IgD-negative memory B cell (primary cell): Measurements from ENCODE around the gene DENND1A. TPM values are rescaled to one million over a fixed set of nuclear protein-coding genes. Genes with fewer than 3 reads are reported as not detected.
"Not testable (repeated sequence)": the region's sequence is repeated elsewhere in the genome, so short reads cannot be mapped to it uniquely, and the experiment has no call there.

Source experiments
- H3K27ac Mint-ChIP-seq, 3 donors: one replicate each; pipeline ENCODE4 v1.8.0; 2020 to 2022; ENCODE audit warnings: mild to moderate bottlenecking in 3 of 3, mixed read lengths in 3 of 3, moderate library complexity in 1 of 3
- H3K27me3 Mint-ChIP-seq: one replicate; pipeline ENCODE4 v1.8.0; 2021; ENCODE audit warnings: mixed read lengths
- H3K36me3 Mint-ChIP-seq: one replicate; pipeline ENCODE4 v1.8.0; 2020; ENCODE audit warnings: mild to moderate bottlenecking, mixed read lengths
- H3K4me1 Mint-ChIP-seq, 3 donors: one replicate each; pipeline ENCODE4 v1.8.0; 2020 to 2022; ENCODE audit warnings: mixed read lengths in 3 of 3, mild to moderate bottlenecking in 1 of 3
- H3K4me3 Mint-ChIP-seq, 4 donors: one replicate each; pipeline ENCODE4 v1.8.0; 2020 to 2022; ENCODE audit warnings: mild to moderate bottlenecking in 4 of 4, mixed read lengths in 4 of 4, moderate library complexity in 3 of 4
- H3K9me3 Mint-ChIP-seq, 3 donors: one replicate each; pipeline ENCODE4 v1.8.0; 2020 to 2021; ENCODE audit warnings: mixed read lengths in 3 of 3, mild to moderate bottlenecking in 1 of 3
- polyA plus RNA-seq: library from polyadenylated mRNA; unstranded; fragments of 300-500 nt; fragmentation: Illumina TruSeq; gene quantifications from one replicate; pipeline ENCODE4 v1.2.3, GENCODE V29; 2021

Gene DENND1A
- polyA plus RNA-seq, 1 donor from 2014 or later: 6.4 TPM

- Mint-ChIP-seq H3K27me3 (peaks cover 18% of the 10 kb centered on the region), H3K4me3 (no peak overlapping the region), H3K27ac (no peak overlapping the region), H3K4me1 (no peaks in the 10 kb centered on the region), H3K36me3 (peaks cover 4% of the 10 kb centered on the region), H3K9me3 (peaks cover 0 to 4% (median 0%) of the 10 kb centered on the region in 3 donors)
Measured at GRCh38 chr9:123938401-123938800, 8.5 kb upstream of the DENND1A start.

GRCh38 chr9:123936575-123936974 lies 6.6 kb upstream of the DENND1A start:
- H3K4me3 Mint-ChIP-seq, H3K4me1 Mint-ChIP-seq, H3K27ac Mint-ChIP-seq, H3K9me3 Mint-ChIP-seq, H3K36me3 Mint-ChIP-seq: not testable (repeated sequence)
- peaks cover 18% of the 10 kb centered on the region for H3K27me3 Mint-ChIP-seq

- peaks cover 5 to 16% (median 11%) of the 10 kb centered on the region in 3 donors for H3K4me1 Mint-ChIP-seq
- no peak overlapping the region for H3K27ac Mint-ChIP-seq
- H3K9me3 Mint-ChIP-seq: peaks cover 0 to 4% (median 0%) of the 10 kb centered on the region in 3 donors
- H3K27me3 Mint-ChIP-seq: peaks cover 16% of the 10 kb centered on the region
- H3K36me3 Mint-ChIP-seq: peaks cover 4% of the 10 kb centered on the region
- H3K4me3 Mint-ChIP-seq: peak overlapping the region in 2 of 4 donors; percentile 24 to 35
Measured at GRCh38 chr9:123933440-123934212, 3.7 kb upstream of the DENND1A start.

GRCh38 chr9:123929177-123929869 lies 603 bp downstream of the DENND1A start:
- no peaks in the 10 kb centered on the region for H3K27me3 Mint-ChIP-seq

GRCh38 chr9:123928533-123929176 lies 1.3 kb downstream of the DENND1A start:
- Mint-ChIP-seq H3K4me3 (peak overlapping the region; percentile 80 to 94 (median 86)), H3K36me3 (peaks cover 5% of the 10 kb centered on the region), H3K27ac (peak overlapping the region; percentile 54 to 93 (median 81)), H3K27me3 (no peaks in the 10 kb centered on the region), H3K4me1 (peaks cover 21 to 33% (median 28%) of the 10 kb centered on the region in 3 donors), H3K9me3 (peaks cover 0 to 4% (median 0%) of the 10 kb centered on the region in 3 donors)

More at GRCh38 chr9:123929177-123929869, 603 bp downstream of the DENND1A start:
- Mint-ChIP-seq H3K9me3 (peaks cover 0 to 2% (median 0%) of the 10 kb centered on the region in 3 donors), H3K4me1 (peaks cover 21 to 31% (median 28%) of the 10 kb centered on the region in 3 donors), H3K36me3 (peaks cover 5% of the 10 kb centered on the region), H3K27ac (peak overlapping the region; percentile 54 to 93 (median 81)), H3K4me3 (peak overlapping the region; percentile 80 to 94 (median 86))

GRCh38 chr9:123927625-123928532 lies 2.0 kb downstream of the DENND1A start:
- H3K4me1 Mint-ChIP-seq: peaks cover 21 to 34% (median 28%) of the 10 kb centered on the region in 3 donors
- no peaks in the 10 kb centered on the region for H3K27me3 Mint-ChIP-seq
- H3K27ac Mint-ChIP-seq: peak overlapping the region; percentile 54 to 93 (median 81)
- peaks cover 8% of the 10 kb centered on the region for H3K36me3 Mint-ChIP-seq
- peak overlapping the region; percentile 76 to 94 (median 82) for H3K4me3 Mint-ChIP-seq
- peaks cover 0 to 5% (median 1%) of the 10 kb centered on the region in 3 donors for H3K9me3 Mint-ChIP-seq

GRCh38 chr9:123926941-123927340 lies 3.0 kb downstream of the DENND1A start:
- no peaks in the 10 kb centered on the region for H3K27me3 Mint-ChIP-seq
- H3K9me3 Mint-ChIP-seq: peaks cover 0 to 5% (median 1%) of the 10 kb centered on the region in 3 donors
- peak overlapping the region in 1 of 4 donors; percentile 55 for H3K4me3 Mint-ChIP-seq
- peaks cover 8% of the 10 kb centered on the region for H3K36me3 Mint-ChIP-seq
- peak overlapping the region in 1 of 3 donors; percentile 7 for H3K27ac Mint-ChIP-seq
- H3K4me1 Mint-ChIP-seq: peaks cover 21 to 32% (median 28%) of the 10 kb centered on the region in 3 donors

- H3K4me1 Mint-ChIP-seq: peaks cover 21 to 33% (median 27%) of the 10 kb centered on the region in 3 donors
- H3K9me3 Mint-ChIP-seq: peaks cover 0 to 5% (median 1%) of the 10 kb centered on the region in 3 donors
- H3K4me3 Mint-ChIP-seq: peak overlapping the region in 1 of 4 donors; percentile 34
- peaks cover 9% of the 10 kb centered on the region for H3K36me3 Mint-ChIP-seq
- no peak overlapping the region for H3K27ac Mint-ChIP-seq
- H3K27me3 Mint-ChIP-seq: no peaks in the 10 kb centered on the region
Measured at GRCh38 chr9:123925819-123926218, 4.1 kb downstream of the DENND1A start.

- Mint-ChIP-seq H3K27me3 (no peaks in the 10 kb centered on the region), H3K36me3 (peaks cover 11% of the 10 kb centered on the region), H3K27ac (peak overlapping the region in 1 of 3 donors; percentile 68), H3K4me1 (peaks cover 21 to 30% (median 25%) of the 10 kb centered on the region in 3 donors), H3K9me3 (peaks cover 0 to 5% (median 1%) of the 10 kb centered on the region in 3 donors), H3K4me3 (no peak overlapping the region)
Measured at GRCh38 chr9:123925161-123925560, 4.8 kb downstream of the DENND1A start.

- H3K27ac Mint-ChIP-seq: no peak overlapping the region
- peaks cover 21 to 30% (median 25%) of the 10 kb centered on the region in 3 donors for H3K4me1 Mint-ChIP-seq
- H3K9me3 Mint-ChIP-seq: peaks cover 0 to 5% (median 1%) of the 10 kb centered on the region in 3 donors
- peaks cover 12% of the 10 kb centered on the region for H3K36me3 Mint-ChIP-seq
- H3K27me3 Mint-ChIP-seq: no peaks in the 10 kb centered on the region
- no peak overlapping the region for H3K4me3 Mint-ChIP-seq
Measured at GRCh38 chr9:123924727-123925126, 5.2 kb downstream of the DENND1A start.

GRCh38 chr9:123923884-123924283 lies 6.0 kb downstream of the DENND1A start:
- Mint-ChIP-seq H3K27ac (no peak overlapping the region), H3K36me3 (peaks cover 13% of the 10 kb centered on the region), H3K27me3 (no peaks in the 10 kb centered on the region), H3K4me1 (peaks cover 19 to 27% (median 23%) of the 10 kb centered on the region in 3 donors), H3K4me3 (no peak overlapping the region), H3K9me3 (peaks cover 0 to 5% (median 1%) of the 10 kb centered on the region in 3 donors)

- Mint-ChIP-seq H3K4me1 (peaks cover 18 to 26% (median 18%) of the 10 kb centered on the region in 3 donors), H3K4me3 (no peak overlapping the region), H3K27ac (no peak overlapping the region), H3K9me3 (peaks cover 0 to 5% (median 1%) of the 10 kb centered on the region in 3 donors), H3K27me3 (no peaks in the 10 kb centered on the region), H3K36me3 (peaks cover 13% of the 10 kb centered on the region)
Measured at GRCh38 chr9:123923377-123923776, 6.5 kb downstream of the DENND1A start.

GRCh38 chr9:123922911-123923310 lies 7.0 kb downstream of the DENND1A start:
- no peaks in the 10 kb centered on the region for H3K27me3 Mint-ChIP-seq
- H3K36me3 Mint-ChIP-seq: peaks cover 13% of the 10 kb centered on the region
- peaks cover 0 to 5% (median 1%) of the 10 kb centered on the region in 3 donors for H3K9me3 Mint-ChIP-seq
- no peak overlapping the region for H3K27ac Mint-ChIP-seq
- peaks cover 13 to 23% (median 14%) of the 10 kb centered on the region in 3 donors for H3K4me1 Mint-ChIP-seq
- no peak overlapping the region for H3K4me3 Mint-ChIP-seq

GRCh38 chr9:123922431-123922830 lies 7.5 kb downstream of the DENND1A start:
- no peak overlapping the region for H3K27ac Mint-ChIP-seq

More at GRCh38 chr9:123922431-123922830, 7.5 kb downstream of the DENND1A start:
- Mint-ChIP-seq H3K4me3 (no peak overlapping the region), H3K36me3 (peaks cover 13% of the 10 kb centered on the region), H3K27me3 (no peaks in the 10 kb centered on the region), H3K4me1 (peaks cover 8 to 18% (median 10%) of the 10 kb centered on the region in 3 donors), H3K9me3 (peaks cover 0 to 5% (median 1%) of the 10 kb centered on the region in 3 donors)
